Thymus (tissue), 11 donors: Measurements from ENCODE around the gene KHDRBS2. TPM values are rescaled to one million over a fixed set of nuclear protein-coding genes. Genes with fewer than 3 reads are reported as not detected.

Experiments used
- DNase-seq, 9 donors: peaks; one replicate each; pipeline ENCODE4 v3.0.0-alpha.2; 2013; ENCODE audit warnings: low spot score in 9 of 9, low read depth in 6 of 9, missing footprints in 1 of 9
- H3K27ac ChIP-seq, 2 donors: one replicate each; pipeline ENCODE4 v1.5.1; 2013; ENCODE audit warnings: control low read depth in 1 of 2, low read depth in 1 of 2, low read length in 1 of 2, mild to moderate bottlenecking in 1 of 2, moderate library complexity in 1 of 2
- H3K27me3 ChIP-seq, 2 donors: one replicate each; pipeline ENCODE4 v1.5.1; 2013; ENCODE audit warnings: low read length in 1 of 2; ENCODE audit not compliant: control insufficient read depth in 2 of 2, insufficient read depth in 1 of 2
- H3K36me3 ChIP-seq, 2 donors: one replicate each; pipeline ENCODE4 v1.5.1; 2013; ENCODE audit warnings: low read length in 1 of 2, mild to moderate bottlenecking in 1 of 2, moderate library complexity in 1 of 2; ENCODE audit not compliant: control insufficient read depth in 2 of 2, insufficient read depth in 2 of 2
- H3K4me1 ChIP-seq, 2 donors: one replicate each; pipeline ENCODE4 v1.5.1; 2013; ENCODE audit warnings: low read length in 2 of 2; ENCODE audit not compliant: control insufficient read depth in 2 of 2, insufficient read depth in 2 of 2
- H3K4me3 ChIP-seq, 2 donors: one replicate each; pipeline ENCODE4 v1.5.1; 2013; ENCODE audit warnings: low read length in 2 of 2, control low read depth in 1 of 2, mild to moderate bottlenecking in 1 of 2
- H3K9me3 ChIP-seq, 2 donors: one replicate each; pipeline ENCODE4 v1.5.1; 2013; ENCODE audit warnings: low read length in 1 of 2, mild to moderate bottlenecking in 1 of 2; ENCODE audit not compliant: control insufficient read depth in 2 of 2, insufficient read depth in 1 of 2
- WGBS: extraction: QIAGEN DNeasy Blood & Tissue Kit; methylation state at CpG from one replicate; pipeline ENCODE4 v1.1.7; 2013; 5-methylcytosine and 5-hydroxymethylcytosine counted together
- polyA plus RNA-seq: library from polyadenylated mRNA; stranded (reverse); fragments of 200-250 nt; gene quantifications from one replicate; pipeline ENCODE4 v1.2.3, GENCODE V29; 2013
- total RNA-seq: library from RNA; stranded (reverse); fragments of 120-200 nt; gene quantifications from one replicate; pipeline ENCODE4 v1.2.4, GENCODE V29; 2013
- donor health status: healthy.

The KHDRBS2 gene
- total and polyA plus RNA-seq, 2 donors: 0.71 to 1.5 TPM

- H3K27me3 ChIP-seq: no peaks in the 10 kb centered on the region
- DNase-seq: no peak
- no peaks in the 10 kb centered on the region for H3K36me3 ChIP-seq
- H3K4me3 ChIP-seq: no peak overlapping the region
- H3K27ac ChIP-seq: no peak overlapping the region
- H3K4me1 ChIP-seq: no peaks in the 10 kb centered on the region
- H3K9me3 ChIP-seq: no peaks in the 10 kb centered on the region
- 43% methylated on average over 2 of the region's 2 CpGs for WGBS
Observed at GRCh38 chr6:62086047-62086446, 200.0 kb downstream of the KHDRBS2 start.

- DNase-seq: no peak
- 94% methylated on average over 2 of the region's 2 CpGs for WGBS
- no peaks in the 10 kb centered on the region for H3K27me3 ChIP-seq
Observed at GRCh38 chr6:62075869-62076268, 210.2 kb downstream of the KHDRBS2 start.

GRCh38 chr6:62059901-62060300 is 226.1 kb downstream of the KHDRBS2 start:
- 88% methylated on average over 3 of the region's 3 CpGs for WGBS
- H3K36me3 ChIP-seq: no peaks in the 10 kb centered on the region
- H3K4me1 ChIP-seq: no peaks in the 10 kb centered on the region
- no peaks in the 10 kb centered on the region for H3K27me3 ChIP-seq
- H3K27ac ChIP-seq: no peak overlapping the region
- DNase-seq: no peak
- H3K9me3 ChIP-seq: no peaks in the 10 kb centered on the region
- no peak overlapping the region for H3K4me3 ChIP-seq

More at GRCh38 chr6:62075869-62076268, 210.2 kb downstream of the KHDRBS2 start:
- no peak overlapping the region for H3K27ac ChIP-seq
- no peaks in the 10 kb centered on the region for H3K9me3 ChIP-seq
- no peaks in the 10 kb centered on the region for H3K36me3 ChIP-seq
- no peaks in the 10 kb centered on the region for H3K4me1 ChIP-seq
- H3K4me3 ChIP-seq: no peak overlapping the region

GRCh38 chr6:62057300-62057699 is 228.7 kb downstream of the KHDRBS2 start:
- Histone ChIP-seq H3K27me3 (no peaks in the 10 kb centered on the region), H3K27ac (no peak overlapping the region), H3K36me3 (no peaks in the 10 kb centered on the region), H3K4me1 (no peaks in the 10 kb centered on the region), H3K4me3 (no peak overlapping the region), H3K9me3 (no peaks in the 10 kb centered on the region)
- no peak for DNase-seq

- Histone ChIP-seq H3K36me3 (no peaks in the 10 kb centered on the region), H3K9me3 (no peaks in the 10 kb centered on the region), H3K4me3 (no peak overlapping the region), H3K4me1 (no peaks in the 10 kb centered on the region), H3K27ac (no peak overlapping the region), H3K27me3 (no peaks in the 10 kb centered on the region)
- 92% methylated on average over 2 of the region's 2 CpGs for WGBS
- no peak for DNase-seq
Observed at GRCh38 chr6:62045502-62045901, 240.5 kb downstream of the KHDRBS2 start.

- Histone ChIP-seq H3K4me1 (no peaks in the 10 kb centered on the region), H3K27ac (no peak overlapping the region), H3K4me3 (no peak overlapping the region), H3K9me3 (no peaks in the 10 kb centered on the region), H3K27me3 (no peaks in the 10 kb centered on the region), H3K36me3 (no peaks in the 10 kb centered on the region)
- DNase-seq: no peak
Observed at GRCh38 chr6:62043084-62043483, 242.9 kb downstream of the KHDRBS2 start.

GRCh38 chr6:62042429-62042828 is 243.6 kb downstream of the KHDRBS2 start:
- DNase-seq: no peak
- Histone ChIP-seq H3K27ac (no peak overlapping the region), H3K36me3 (no peaks in the 10 kb centered on the region), H3K4me3 (no peak overlapping the region), H3K9me3 (no peaks in the 10 kb centered on the region), H3K4me1 (no peaks in the 10 kb centered on the region), H3K27me3 (no peaks in the 10 kb centered on the region)

- H3K36me3 ChIP-seq: no peaks in the 10 kb centered on the region
- H3K27me3 ChIP-seq: no peaks in the 10 kb centered on the region
- no peaks in the 10 kb centered on the region for H3K4me1 ChIP-seq
- DNase-seq: no peak
- 75% methylated on average over 1 of the region's 1 CpG for WGBS
- H3K4me3 ChIP-seq: no peak overlapping the region
- no peak overlapping the region for H3K27ac ChIP-seq
- no peaks in the 10 kb centered on the region for H3K9me3 ChIP-seq
Observed at GRCh38 chr6:62039605-62040004, 246.4 kb downstream of the KHDRBS2 start.

GRCh38 chr6:62037445-62037844 is 248.6 kb downstream of the KHDRBS2 start:
- Histone ChIP-seq H3K4me1 (no peaks in the 10 kb centered on the region), H3K4me3 (no peak overlapping the region), H3K36me3 (no peaks in the 10 kb centered on the region), H3K27ac (no peak overlapping the region), H3K9me3 (no peaks in the 10 kb centered on the region), H3K27me3 (no peaks in the 10 kb centered on the region)
- WGBS: 63% methylated on average over 2 of the region's 2 CpGs
- no peak for DNase-seq

GRCh38 chr6:62035952-62036351 is 250.1 kb downstream of the KHDRBS2 start:
- Histone ChIP-seq H3K9me3 (no peaks in the 10 kb centered on the region), H3K36me3 (no peaks in the 10 kb centered on the region), H3K27me3 (no peaks in the 10 kb centered on the region), H3K4me3 (no peak overlapping the region), H3K27ac (no peak overlapping the region), H3K4me1 (no peaks in the 10 kb centered on the region)
- no peak for DNase-seq
- 95% methylated on average over 1 of the region's 1 CpG for WGBS
